Adrenal gland (tissue), 12 donors: ENCODE measurements around the gene GFOD1. TPM values are rescaled to one million over a fixed set of nuclear protein-coding genes. Genes with fewer than 3 reads are reported as not detected.

Experiments used
- DNase-seq, 7 donors: peaks; one replicate each; pipeline ENCODE4 v3.0.0-alpha.2; 2019 to 2020
- H3K27ac ChIP-seq, 5 donors: fragments of 200-600 bp; sonication (generic) in 4 of 5; 1 replicate in 3 of 5; 2 replicates in 2 of 5; pipeline versions ENCODE4 v1.5.1 to v1.8.0; 2016 to 2020; ENCODE audit warnings: mild to moderate bottlenecking in 1 of 5
- H3K27me3 ChIP-seq: fragments of 200-600 bp; 2 replicates; pipeline ENCODE4 v1.8.0; 2021
- H3K36me3 ChIP-seq, 2 donors: fragments of 200-600 bp; replicated peaks in 1 of 2; 1 replicate in 1 of 2; 2 replicates in 1 of 2; pipeline versions ENCODE4 v1.5.1 to v1.8.0; 2018 to 2022
- H3K4me1 ChIP-seq, 2 donors: fragments of 200-600 bp; replicated peaks in 1 of 2; 1 replicate in 1 of 2; 2 replicates in 1 of 2; pipeline versions ENCODE4 v1.5.1 to v1.8.0; 2018 to 2021
- H3K4me3 ChIP-seq, 4 donors: fragments of 200-600 bp; sonication (generic) in 3 of 4; one replicate each; pipeline ENCODE4 v1.5.1; 2016 to 2018
- H3K9me3 ChIP-seq, 3 donors: fragments of 200-600 bp; sonication (generic) in 1 of 3; replicated peaks in 1 of 3; 1 replicate in 2 of 3; 2 replicates in 1 of 3; pipeline versions ENCODE4 v1.5.1 to v1.8.0; 2016 to 2021
- CTCF ChIP-seq, 6 experiments: fragments of 450-650 bp in 4 of 6; fragments of 200-600 bp in 2 of 6; sonication (generic) in 1 of 6; IDR thresholded peaks; 1 replicate in 5 of 6; 2 replicates in 1 of 6; pipeline versions ENCODE4 v1.5.1 to v1.8.0; 2016 to 2021; ENCODE audit warnings: antibody characterized with exemption in 6 of 6, mild to moderate bottlenecking in 2 of 6, moderate library complexity in 1 of 6
- POLR2A ChIP-seq, 2 donors: fragments of 450-650 bp; IDR thresholded peaks; one replicate each; pipeline ENCODE4 v1.6.1; 2017; ENCODE audit warnings: antibody characterized with exemption in 2 of 2, mild to moderate bottlenecking in 2 of 2, moderate library complexity in 1 of 2
- WGBS, 4 donors: extraction: QIAGEN DNeasy Blood & Tissue Kit in 2 of 4; methylation state at CpG; one replicate each; pipeline versions ENCODE4 v1.1.5 to v1.1.7; 2013 to 2017; 5-methylcytosine and 5-hydroxymethylcytosine counted together
- intact Hi-C, 2 donors: fragments of 100-400 bp; cut with DNase I; formaldehyde crosslinking; loops; one replicate each; pipeline versions ENCODE4 v1.14.1 to v1.15.0; 2022 to 2023
- polyA plus RNA-seq, 3 donors: library from polyadenylated mRNA; stranded (reverse); fragments of 200-250 nt in 2 of 3; fragments of 350-450 nt in 1 of 3; fragmentation: Illumina TruSeq in 1 of 3; extraction: RNeasy Lipid Tissue Mini Kit (QIAGEN cat#74804) in 1 of 3; gene quantifications; one replicate each; pipeline ENCODE4 v1.2.3, GENCODE V29; 2013 to 2014
- total RNA-seq, 9 donors: library from RNA; depleted of rRNA in 4 of 9; stranded (reverse); fragments of >200 nt in 4 of 9; fragments of 120-200 nt in 1 of 9; fragmentation: NEBNext Ultra II Directional in 1 of 9; extraction: Animal tissue kit (Norgen Biotek cat#: 25700) in 1 of 9; gene quantifications; one replicate each; pipeline versions ENCODE4 v1.1.0 to v1.2.4, GENCODE V29; 2013 to 2023
- donor health status: healthy with polysubstance abuse.
- donor health status: Bipolar disorder and iron deficiency.
- donor health status: DM: yes; HTN: yes; CAD: no.
- donor health status: DM: no; HTN: no; CAD: no.
- donor health status: DM: no; HTN: no; CAD: no.
- donor health status: DM: yes; HTN: yes; CAD: no.

The GFOD1 gene
- total and polyA plus RNA-seq, 12 donors, result 1.9 to 7.7 (median 4.1) TPM

- no peak overlapping the region for H3K4me3 ChIP-seq
- H3K27ac ChIP-seq, result no peak overlapping the region
- no peaks in the 10 kb centered on the region for H3K9me3 ChIP-seq
- TF ChIP-seq POLR2A (IDR thresholded peaks at IDR 0.05) (no peak), CTCF (IDR thresholded peaks at IDR 0.05) (no peak)
- no peaks in the 10 kb centered on the region for H3K27me3 ChIP-seq
- intact Hi-C loops, result no loop called here
- H3K4me1 ChIP-seq, result no peaks in the 10 kb centered on the region
- DNase-seq, result no peak
- no peaks in the 10 kb centered on the region for H3K36me3 ChIP-seq
- WGBS, 4 donors, result 19 to 31% (median 25%) methylated on average over 1 of the region's 1 CpG
Observed at GRCh38 chr6:13496513-13497190, 9.3 kb upstream of the GFOD1 start.

- Histone ChIP-seq H3K36me3 (no peaks in the 10 kb centered on the region), H3K4me1 (no peaks in the 10 kb centered on the region), H3K9me3 (no peaks in the 10 kb centered on the region), H3K27me3 (no peaks in the 10 kb centered on the region), H3K4me3 (no peak overlapping the region), H3K27ac (no peak overlapping the region)
- no peak for TF ChIP-seq POLR2A (IDR thresholded peaks at IDR 0.05)
- intact Hi-C loops, result no loop called here
- no peak for DNase-seq
- WGBS, 4 donors, result 74 to 87% (median 84%) methylated on average over 3 of the region's 3 CpGs
Observed at GRCh38 chr6:13495818-13496217, 8.4 kb upstream of the GFOD1 start.

- DNase-seq, result no peak
- WGBS, 4 donors, result 86 to 92% (median 87%) methylated on average over 5 of the region's 5 CpGs
- H3K4me3 ChIP-seq, result no peak overlapping the region
- no peaks in the 10 kb centered on the region for H3K9me3 ChIP-seq
- TF ChIP-seq CTCF (IDR thresholded peaks at IDR 0.05) (no peak), POLR2A (IDR thresholded peaks at IDR 0.05) (no peak)
- intact Hi-C loops, result no loop called here
- no peak overlapping the region for H3K27ac ChIP-seq
- H3K36me3 ChIP-seq, result no peaks in the 10 kb centered on the region
- no peaks in the 10 kb centered on the region for H3K27me3 ChIP-seq
- no peaks in the 10 kb centered on the region for H3K4me1 ChIP-seq
Observed at GRCh38 chr6:13495112-13495776, 7.8 kb upstream of the GFOD1 start.

- WGBS, 4 donors, result 51 to 81% (median 66%) methylated on average over 2 to 3 of the region's 3 CpGs
- TF ChIP-seq CTCF (IDR thresholded peaks at IDR 0.05) (no peak), POLR2A (IDR thresholded peaks at IDR 0.05) (no peak)
- intact Hi-C loops, result no loop called here
Observed at GRCh38 chr6:13494137-13494536, 6.7 kb upstream of the GFOD1 start.

More at GRCh38 chr6:13494137-13494536, 6.7 kb upstream of the GFOD1 start:
- Histone ChIP-seq H3K4me1 (no peaks in the 10 kb centered on the region), H3K4me3 (no peak overlapping the region), H3K9me3 (no peaks in the 10 kb centered on the region), H3K27ac (no peak overlapping the region), H3K27me3 (no peaks in the 10 kb centered on the region), H3K36me3 (no peaks in the 10 kb centered on the region)
- no peak for DNase-seq
